ENCODE measurements around the gene CCDC24. TPM values are rescaled to one million over a fixed set of nuclear protein-coding genes. Genes with fewer than 3 reads are reported as not detected.

CCDC24 gene
- total and polyA plus RNA-seq, 9 of the 15 experiments (the other 6 are each of a cell fraction or from before 2014, with no cell fraction given), result 0.31 to 4.5 (median 1.5) TPM

DNA sequence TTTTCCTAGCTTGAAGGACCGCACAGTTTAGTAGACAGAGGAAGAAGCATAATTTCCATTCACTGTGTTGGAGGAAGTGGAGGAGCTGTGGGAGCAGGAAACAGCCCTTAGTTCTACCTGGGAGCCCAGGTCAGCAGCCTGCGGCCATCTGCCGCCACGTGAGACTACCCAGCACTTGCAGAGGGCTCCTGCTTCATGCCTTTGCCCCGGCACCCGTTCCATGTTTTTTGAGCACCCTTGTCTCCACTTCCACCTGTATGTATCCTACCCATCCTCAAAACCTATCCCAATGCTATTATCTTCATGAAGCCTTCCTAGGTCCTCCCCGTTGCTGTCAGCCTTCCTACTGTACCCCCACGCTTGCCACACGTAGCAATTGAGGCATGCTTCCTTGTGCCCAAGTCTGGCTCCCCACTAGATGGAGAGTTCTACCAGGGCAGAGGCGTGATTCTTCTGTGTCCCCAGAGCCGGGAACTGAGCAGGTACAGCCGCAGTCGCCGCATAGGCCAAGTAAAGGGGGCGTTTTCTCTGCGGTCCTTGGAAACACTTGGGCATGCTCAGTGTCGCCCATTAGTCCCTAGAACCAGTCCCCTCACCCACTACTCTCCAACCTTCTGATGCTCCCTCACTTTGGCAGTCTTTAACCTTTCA, 38.0 kb downstream of the CCDC24 start (continued):
- no peak for TF ChIP-seq NEUROD1 (IDR thresholded peaks at IDR 0.05; ENCODE audit: borderline replicate concordance, low read depth, low read length, partially characterized antibody)
- TF ChIP-seq NELFE (IDR thresholded peaks at IDR 0.05; ENCODE audit: insufficient read depth, insufficient read length), result no peak

- whole genome bisulfite sequencing (ENCODE audit: insufficient coverage, low coverage, missing lambda C conversion rate), result under 1% methylated on average over 44 of the region's 75 CpGs
- Histone ChIP-seq H3K4me3 (peak overlapping the region; percentile 82), H3K9me1 (ENCODE audit: control insufficient read depth, insufficient read depth, low read length) (no peaks in the 10 kb centered on the region), H3K9me3 (replicated peaks; ENCODE audit: control insufficient read depth, insufficient read depth, low read depth, low read length) (no peaks in the 10 kb centered on the region), H3K27ac (ENCODE audit: extremely low read depth, low read depth, low read length) (peak overlapping the region; percentile 84), H3K36me3 (ENCODE audit: control insufficient read depth, insufficient read depth, low read length) (no peaks in the 10 kb centered on the region; the same call in 2 of the 3 replicates), H3K27me3 (ENCODE audit: control insufficient read depth in 2 of 2, insufficient read depth in 2 of 2, low read length in 2 of 2) (no peaks in the 10 kb centered on the region), H3K4me1 (replicated peaks in 1 of 2; ENCODE audit: control insufficient read depth in 2 of 2, insufficient read depth in 2 of 2, low read length in 2 of 2) (peaks cover 43 to 61% of the 10 kb centered on the region in 2 experiments), H4K20me1 (replicated peaks; ENCODE audit: control insufficient read depth, insufficient read depth, low read length) (peaks cover 5% of the 10 kb centered on the region; the same call in 1 of the 2 replicates), H3K79me2 (ENCODE audit: control insufficient read depth, insufficient read depth, low read length) (peaks cover 21% of the 10 kb centered on the region), H3K4me2 (ENCODE audit: insufficient read depth, low read length) (peak overlapping the region; percentile 96), H2AFZ (ENCODE audit: low read depth, low read length) (peak overlapping the region; percentile 98), H3K9ac (ENCODE audit: insufficient read depth in 1 of 2, low read depth in 2 of 2, low read length in 2 of 2) (peak overlapping the region; percentile 84 to 93)
- in situ Hi-C loops (cut with MboI), result no loop called here
- DNase-seq (ENCODE audit: extremely low read depth in 1 of 4, low spot score in 3 of 4), result peak; percentile 95 to 96 (median 96)
- POLR2A ChIA-PET, result interaction anchor here (0.6 to 4.9 kb wide), 15 partner anchors 10 to 858 kb away, joined by 3 to 29 read pairs (median 4); partner anchors contain the start of genes CFAP57 and EBNA1BP2
- intact Hi-C loops (cut with micrococcal nuclease), result no loop called here
- BruUV-seq (replicated peaks), result no TSS peak
- CTCF ChIA-PET (ENCODE audit: low intra/inter-chr PET ratio), result no interaction called here
- FAIRE-seq, result peak; percentile 84
- peak; percentile 85 for ATAC-seq
- TF ChIP-seq KDM2B (CRISPR knock-in tag; IDR thresholded peaks at IDR 0.05) (peak; percentile 69), FOXJ3 (CRISPR knock-in tag; IDR thresholded peaks at IDR 0.05) (no peak), SOX6 (IDR thresholded peaks at IDR 0.05) (peak; percentile 28; the same call in 1 of the 2 replicates), NR3C1 (CRISPR knock-in tag; IDR thresholded peaks at IDR 0.05) (no peak), TARDBP (IDR thresholded peaks at IDR 0.05) (peak; percentile 24; the same call in 1 of the 2 replicates), HMGN3 (IDR thresholded peaks at IDR 0.05; ENCODE audit: borderline replicate concordance, extremely low read depth, insufficient read length, low read depth, low read length) (peak; percentile 89), L3MBTL2 (IDR thresholded peaks at IDR 0.05) (peak; percentile 79), SMC3 (conservative IDR thresholded peaks at IDR 0.05; ENCODE audit: insufficient read depth, low read depth, low read length) (0 out of 2 replicates have a peak, but pooled peaks have one; percentile 1), ZNF764 (CRISPR knock-in tag; IDR thresholded peaks at IDR 0.05; ENCODE audit: low read depth) (0 out of 2 replicates have a peak, but pooled peaks have one; percentile 46)
- TF ChIP-seq, protein P1, sequence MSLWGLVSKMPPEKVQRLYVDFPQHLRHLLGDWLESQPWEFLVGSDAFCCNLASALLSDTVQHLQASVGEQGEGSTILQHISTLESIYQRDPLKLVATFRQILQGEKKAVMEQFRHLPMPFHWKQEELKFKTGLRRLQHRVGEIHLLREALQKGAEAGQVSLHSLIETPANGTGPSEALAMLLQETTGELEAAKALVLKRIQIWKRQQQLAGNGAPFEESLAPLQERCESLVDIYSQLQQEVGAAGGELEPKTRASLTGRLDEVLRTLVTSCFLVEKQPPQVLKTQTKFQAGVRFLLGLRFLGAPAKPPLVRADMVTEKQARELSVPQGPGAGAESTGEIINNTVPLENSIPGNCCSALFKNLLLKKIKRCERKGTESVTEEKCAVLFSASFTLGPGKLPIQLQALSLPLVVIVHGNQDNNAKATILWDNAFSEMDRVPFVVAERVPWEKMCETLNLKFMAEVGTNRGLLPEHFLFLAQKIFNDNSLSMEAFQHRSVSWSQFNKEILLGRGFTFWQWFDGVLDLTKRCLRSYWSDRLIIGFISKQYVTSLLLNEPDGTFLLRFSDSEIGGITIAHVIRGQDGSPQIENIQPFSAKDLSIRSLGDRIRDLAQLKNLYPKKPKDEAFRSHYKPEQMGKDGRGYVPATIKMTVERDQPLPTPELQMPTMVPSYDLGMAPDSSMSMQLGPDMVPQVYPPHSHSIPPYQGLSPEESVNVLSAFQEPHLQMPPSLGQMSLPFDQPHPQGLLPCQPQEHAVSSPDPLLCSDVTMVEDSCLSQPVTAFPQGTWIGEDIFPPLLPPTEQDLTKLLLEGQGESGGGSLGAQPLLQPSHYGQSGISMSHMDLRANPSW (CRISPR knock-in tag; IDR thresholded peaks at IDR 0.05), result 0 out of 2 replicates have a peak, but pooled peaks have one; percentile 48
- TF ChIP-seq, protein P2, sequence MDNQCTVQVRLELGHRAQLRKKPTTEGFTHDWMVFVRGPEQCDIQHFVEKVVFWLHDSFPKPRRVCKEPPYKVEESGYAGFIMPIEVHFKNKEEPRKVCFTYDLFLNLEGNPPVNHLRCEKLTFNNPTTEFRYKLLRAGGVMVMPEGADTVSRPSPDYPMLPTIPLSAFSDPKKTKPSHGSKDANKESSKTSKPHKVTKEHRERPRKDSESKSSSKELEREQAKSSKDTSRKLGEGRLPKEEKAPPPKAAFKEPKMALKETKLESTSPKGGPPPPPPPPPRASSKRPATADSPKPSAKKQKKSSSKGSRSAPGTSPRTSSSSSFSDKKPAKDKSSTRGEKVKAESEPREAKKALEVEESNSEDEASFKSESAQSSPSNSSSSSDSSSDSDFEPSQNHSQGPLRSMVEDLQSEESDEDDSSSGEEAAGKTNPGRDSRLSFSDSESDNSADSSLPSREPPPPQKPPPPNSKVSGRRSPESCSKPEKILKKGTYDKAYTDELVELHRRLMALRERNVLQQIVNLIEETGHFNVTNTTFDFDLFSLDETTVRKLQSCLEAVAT (IDR thresholded peaks at IDR 0.05), result 0 out of 4 replicates have a peak, but pooled peaks have one; percentile 35 to 55
Observed at GRCh38 chr1:44029911-44030604, 38.7 kb downstream of the CCDC24 start.
